ENCODE data around the gene SSRP1. TPM values are rescaled to one million over a fixed set of nuclear protein-coding genes. Genes with fewer than 3 reads are reported as not detected.

The SSRP1 gene
- total RNA-seq, 1 donor from 2014 or later = 103 TPM

- DNase-seq (ENCODE audit: low spot score) = no peak
These were observed 19.7 kb downstream of the SSRP1 start for GRCh38 chr11:57316017-57316416.

- no peak for DNase-seq (ENCODE audit: low spot score)
These were observed 20.2 kb downstream of the SSRP1 start for GRCh38 chr11:57315491-57315890.

GRCh38 chr11:57314221-57314973 is 21.3 kb downstream of the SSRP1 start:
- no peak for DNase-seq (ENCODE audit: low spot score)

GRCh38 chr11:57313788-57314135 is 21.9 kb downstream of the SSRP1 start:
- DNase-seq (ENCODE audit: low spot score) = no peak

GRCh38 chr11:57313071-57313787 is 22.5 kb downstream of the SSRP1 start:
- no peak for DNase-seq (ENCODE audit: low spot score)

GRCh38 chr11:57312511-57313021 is 23.1 kb downstream of the SSRP1 start:
- no peak for DNase-seq (ENCODE audit: low spot score)

- peak; percentile 96 for DNase-seq (ENCODE audit: low spot score)
These were observed 24.4 kb downstream of the SSRP1 start for GRCh38 chr11:57311109-57311936.

GRCh38 chr11:57310630-57311086 is 25.0 kb downstream of the SSRP1 start:
- DNase-seq (ENCODE audit: low spot score) = no peak

GRCh38 chr11:57310091-57310490 is 25.6 kb downstream of the SSRP1 start:
- no peak for DNase-seq (ENCODE audit: low spot score)

GRCh38 chr11:57309106-57310059 is 26.3 kb downstream of the SSRP1 start:
- DNase-seq (ENCODE audit: low spot score) = no peak

GRCh38 chr11:57308426-57309060 is 27.1 kb downstream of the SSRP1 start:
- no peak for DNase-seq (ENCODE audit: low spot score)

- DNase-seq (ENCODE audit: low spot score) = no peak
These were observed 27.9 kb downstream of the SSRP1 start for GRCh38 chr11:57307666-57308270.

GRCh38 chr11:57306940-57307565 is 28.6 kb downstream of the SSRP1 start:
- no peak for DNase-seq (ENCODE audit: low spot score)

- DNase-seq (ENCODE audit: low spot score) = no peak
These were observed 29.4 kb downstream of the SSRP1 start for GRCh38 chr11:57306161-57306876.

- no peak for DNase-seq (ENCODE audit: low spot score)
These were observed 30.2 kb downstream of the SSRP1 start for GRCh38 chr11:57305523-57305922.

- no peak for DNase-seq (ENCODE audit: low spot score)
These were observed 31.6 kb downstream of the SSRP1 start for GRCh38 chr11:57303990-57304579.

- DNase-seq (ENCODE audit: low spot score) = no peak
These were observed 32.3 kb downstream of the SSRP1 start for GRCh38 chr11:57303280-57303989.

- no peak for DNase-seq (ENCODE audit: low spot score)
These were observed 33.2 kb downstream of the SSRP1 start for GRCh38 chr11:57302489-57302888.
